RCC 7860 (cell line): Measurements from ENCODE around the gene TICAM1.
"Not testable (repeated sequence)": the region's sequence is repeated elsewhere in the genome, so short reads cannot be mapped to it uniquely, and the experiment has no call there.

Source experiments
- DNase-seq: peaks from one replicate; pipeline ENCODE4 v3.0.0-alpha.2; 2015; ENCODE audit warnings: low spot score
- FAIRE-seq: peaks from 2 replicates; lab custom pipeline; 2012; peaks lifted over from hg19 to GRCh38; lab: Jason Lieb, UNC

The TICAM1 gene

DNA sequence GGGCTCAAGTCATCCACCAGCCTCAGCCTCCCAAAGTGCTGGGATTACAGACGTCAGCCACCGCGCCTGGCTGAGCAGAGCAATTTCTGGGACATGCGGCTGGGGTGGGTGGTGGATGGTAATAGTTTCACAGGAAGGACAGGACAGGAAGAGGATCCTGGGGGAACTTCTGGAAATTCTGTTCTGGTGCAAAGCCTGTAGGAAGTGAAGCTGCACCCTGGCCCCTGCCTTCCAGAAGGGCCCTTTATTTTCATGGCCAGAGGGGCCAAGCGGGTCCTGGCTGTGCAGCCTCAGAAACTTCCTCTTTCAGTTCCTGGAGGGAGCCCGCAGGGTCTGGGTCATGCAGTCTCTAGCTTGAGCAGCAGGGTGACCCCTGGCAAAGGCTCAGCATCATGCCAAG, 24.3 kb downstream of the TICAM1 start:
- DNase-seq = peak; percentile 31
- no peak for FAIRE-seq

GRCh38 chr19:4806384-4806783, 25.1 kb downstream of the TICAM1 start:
- no peak for FAIRE-seq
- DNase-seq = no peak

DNA sequence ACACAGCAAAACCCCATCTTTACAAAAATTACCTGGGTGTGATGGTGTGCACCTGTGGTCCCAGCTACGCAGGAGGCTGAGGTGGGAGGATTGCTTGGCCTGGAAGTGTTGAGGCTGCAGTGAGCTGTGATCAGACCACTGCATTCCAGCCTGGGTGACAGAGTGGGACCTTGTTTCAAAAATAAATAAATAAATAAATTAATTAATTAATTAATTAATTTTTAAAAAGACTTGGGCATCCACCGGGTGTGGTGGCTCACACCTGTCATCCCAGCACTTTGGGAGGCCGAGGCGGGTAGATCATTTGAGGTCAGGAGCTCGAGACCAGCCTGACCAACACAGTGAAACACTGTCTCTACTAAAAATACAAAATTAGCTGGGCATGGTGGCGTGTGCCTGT, 26.4 kb downstream of the TICAM1 start:
- not testable (repeated sequence) for DNase-seq, FAIRE-seq

GRCh38 chr19:4803736-4804695, 27.5 kb downstream of the TICAM1 start:
- FAIRE-seq = no peak
- DNase-seq = peak; percentile 20

GRCh38 chr19:4802711-4803110, 28.8 kb downstream of the TICAM1 start:
- DNase-seq (no peak), FAIRE-seq (no peak)

GRCh38 chr19:4801085-4801619, 30.4 kb downstream of the TICAM1 start:
- FAIRE-seq (no peak), DNase-seq (no peak)

DNA sequence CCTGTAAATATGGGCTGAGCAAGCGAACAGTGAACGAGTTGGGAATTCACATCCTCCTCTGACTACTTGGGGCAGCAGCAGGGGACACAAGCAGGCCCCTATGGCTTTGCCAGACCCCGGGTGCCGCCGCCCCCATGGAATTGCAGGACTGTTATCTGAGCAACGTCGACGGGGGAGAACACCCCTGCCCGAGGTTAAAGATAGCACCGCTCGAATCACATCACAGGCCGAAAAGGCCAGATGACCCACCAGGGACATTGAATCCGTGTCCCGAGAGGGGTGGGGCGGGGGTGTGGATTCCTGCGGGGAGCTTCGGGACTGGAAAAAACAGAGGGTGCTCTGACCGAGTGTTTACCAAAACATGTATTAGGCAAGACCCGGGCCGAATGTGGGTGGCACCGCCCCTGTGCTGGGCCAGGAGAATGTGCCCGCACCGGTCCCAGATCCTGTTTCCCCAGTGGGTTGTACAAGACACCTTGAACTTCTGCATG, 30.9 kb downstream of the TICAM1 start:
- FAIRE-seq = no peak
- no peak for DNase-seq

GRCh38 chr19:4795400-4795799, 36.1 kb downstream of the TICAM1 start:
- no peak for FAIRE-seq
- no peak for DNase-seq

- DNase-seq (no peak), FAIRE-seq (no peak)
Observed at GRCh38 chr19:4794971-4795370, 36.5 kb downstream of the TICAM1 start.

- not testable (repeated sequence) for DNase-seq, FAIRE-seq
Observed at GRCh38 chr19:4793278-4793677, 38.2 kb downstream of the TICAM1 start.

- not testable (repeated sequence) for DNase-seq, FAIRE-seq
Observed at GRCh38 chr19:4792866-4793195, 38.7 kb downstream of the TICAM1 start.

DNA sequence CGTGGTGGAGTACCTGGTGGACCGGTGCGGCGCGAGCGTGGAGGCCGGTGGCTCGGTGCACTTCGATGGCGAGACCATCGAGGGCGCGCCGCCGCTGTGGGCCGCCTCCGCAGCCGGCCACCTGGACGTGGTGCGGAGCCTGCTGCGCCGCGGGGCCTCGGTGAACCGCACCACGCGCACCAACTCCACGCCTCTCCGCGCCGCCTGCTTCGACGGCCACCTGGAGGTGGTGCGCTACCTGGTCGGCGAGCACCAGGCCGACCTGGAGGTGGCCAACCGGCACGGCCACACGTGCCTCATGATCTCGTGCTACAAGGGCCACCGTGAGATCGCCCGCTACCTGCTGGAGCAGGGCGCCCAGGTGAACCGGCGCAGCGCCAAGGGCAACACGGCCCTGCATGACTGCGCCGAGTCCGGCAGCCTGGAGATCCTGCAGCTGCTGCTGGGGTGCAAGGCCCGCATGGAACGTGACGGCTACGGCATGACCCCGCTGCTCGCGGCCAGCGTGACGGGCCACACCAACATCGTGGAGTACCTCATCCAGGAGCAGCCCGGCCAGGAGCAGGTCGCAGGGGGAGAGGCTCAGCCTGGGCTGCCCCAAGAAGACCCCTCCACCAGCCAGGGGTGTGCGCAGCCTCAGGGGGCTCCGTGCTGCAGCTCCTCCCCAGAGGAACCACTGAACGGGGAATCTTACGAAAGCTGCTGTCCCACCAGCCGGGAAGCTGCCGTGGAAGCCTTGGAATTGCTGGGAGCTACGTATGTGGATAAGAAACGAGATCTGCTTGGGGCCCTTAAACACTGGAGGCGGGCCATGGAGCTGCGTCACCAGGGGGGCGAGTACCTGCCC, 39.3 kb downstream of the TICAM1 start:
- not testable (repeated sequence) for FAIRE-seq, DNase-seq

- peak; percentile 96 for FAIRE-seq
Observed at GRCh38 chr19:4791183-4792018, 40.1 kb downstream of the TICAM1 start, which contains the start of gene FEM1A. TSS of gene FEM1A (plus strand) at chr19:4791734. CDS start at chr19:4791855, 121 bp downstream.

DNA sequence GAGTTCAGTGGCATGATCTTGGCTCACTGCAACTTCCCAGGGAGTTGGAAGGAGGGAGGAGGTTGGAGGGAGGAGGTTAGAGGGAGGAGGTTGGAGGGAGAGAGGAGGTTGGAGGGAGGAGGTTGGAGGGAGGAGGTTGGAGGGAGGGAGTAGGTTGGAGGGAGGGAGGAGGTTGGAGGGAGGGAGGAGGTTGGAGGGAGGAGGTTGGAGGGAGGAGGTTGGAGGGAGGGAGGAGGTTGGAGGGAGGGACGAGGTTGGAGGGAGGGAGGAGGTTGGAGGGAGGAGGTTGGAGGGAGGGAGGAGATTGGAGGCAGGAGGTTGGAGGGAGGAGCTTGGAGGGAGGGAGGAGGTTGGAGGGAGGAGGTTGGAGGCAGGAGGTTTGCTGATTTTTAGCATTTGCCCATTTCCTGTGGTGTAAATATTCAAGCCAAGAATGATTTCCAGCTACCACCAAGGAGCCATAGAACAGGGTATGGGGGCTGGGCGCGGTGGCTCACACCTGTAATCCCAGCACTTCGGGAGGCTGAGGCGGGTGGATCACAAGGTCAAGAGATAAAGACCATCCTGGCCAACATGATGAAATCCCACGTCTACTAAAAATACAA, 45.0 kb downstream of the TICAM1 start:
- not testable (repeated sequence) for DNase-seq, FAIRE-seq

More at GRCh38 chr19:4791183-4792018, 40.1 kb downstream of the TICAM1 start, which contains the start of gene FEM1A:
- peak; percentile 100 for DNase-seq

DNA sequence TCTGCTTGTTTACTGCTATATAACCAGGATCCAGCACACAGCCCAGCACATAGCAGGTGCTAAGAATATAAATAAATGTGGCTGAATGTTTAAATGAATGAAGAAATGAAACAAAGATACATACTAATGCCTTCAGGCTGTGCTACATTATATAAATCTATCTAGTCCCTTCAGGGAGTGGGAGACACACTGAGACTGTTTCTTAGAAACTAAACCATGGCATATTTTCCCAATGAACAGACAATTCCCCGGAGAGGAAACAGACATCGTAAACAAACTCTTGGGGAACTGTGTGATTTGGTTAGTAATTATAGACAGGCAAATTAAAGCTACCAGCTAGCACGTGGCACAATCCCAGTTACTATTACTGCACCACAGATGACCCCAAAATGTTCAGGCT, 49.7 kb downstream of the TICAM1 start:
- DNase-seq (no peak), FAIRE-seq (no peak)

- FAIRE-seq (no peak), DNase-seq (no peak)
Observed at GRCh38 chr19:4780860-4781259, 50.7 kb downstream of the TICAM1 start.

GRCh38 chr19:4778124-4778523, 53.4 kb downstream of the TICAM1 start:
- not testable (repeated sequence) for FAIRE-seq, DNase-seq

DNA sequence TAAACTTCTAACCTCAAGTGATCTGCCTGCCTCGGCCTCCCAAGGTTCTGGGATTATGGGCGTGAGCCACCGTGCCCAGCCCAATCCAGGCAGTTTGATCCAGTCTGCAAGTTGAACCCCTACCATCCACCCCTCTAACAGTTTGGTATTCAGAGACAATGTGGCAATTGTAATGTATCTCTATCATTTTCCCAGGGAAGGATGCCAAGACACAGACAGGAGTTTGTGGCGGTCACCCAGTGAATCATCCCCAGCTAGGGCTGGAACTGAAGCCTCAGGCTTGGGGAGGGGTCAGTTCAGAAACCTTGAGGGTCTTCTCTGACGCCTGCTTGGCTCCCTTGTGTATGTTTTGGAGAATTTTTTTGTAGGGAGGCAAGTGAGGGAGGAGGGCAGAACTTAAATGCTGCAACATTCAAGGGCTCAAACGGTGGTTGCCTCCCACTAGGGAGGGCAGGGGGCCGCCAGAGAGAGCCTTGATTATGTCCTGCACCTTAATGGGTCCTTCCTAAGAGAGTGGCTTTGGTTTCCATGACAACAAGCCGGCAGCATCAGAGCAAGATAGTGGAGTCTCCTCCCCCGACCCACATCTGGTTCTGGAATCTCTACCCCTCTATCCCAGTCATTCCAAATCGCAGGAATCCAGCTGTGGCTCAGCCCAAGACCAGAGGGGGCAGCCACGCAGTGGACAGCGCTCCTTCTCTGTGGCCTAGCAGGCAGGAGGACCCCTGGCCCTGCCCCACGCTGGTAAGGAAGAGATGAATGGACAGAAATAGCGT, 54.9 kb downstream of the TICAM1 start:
- FAIRE-seq (no peak), DNase-seq (no peak)

DNA sequence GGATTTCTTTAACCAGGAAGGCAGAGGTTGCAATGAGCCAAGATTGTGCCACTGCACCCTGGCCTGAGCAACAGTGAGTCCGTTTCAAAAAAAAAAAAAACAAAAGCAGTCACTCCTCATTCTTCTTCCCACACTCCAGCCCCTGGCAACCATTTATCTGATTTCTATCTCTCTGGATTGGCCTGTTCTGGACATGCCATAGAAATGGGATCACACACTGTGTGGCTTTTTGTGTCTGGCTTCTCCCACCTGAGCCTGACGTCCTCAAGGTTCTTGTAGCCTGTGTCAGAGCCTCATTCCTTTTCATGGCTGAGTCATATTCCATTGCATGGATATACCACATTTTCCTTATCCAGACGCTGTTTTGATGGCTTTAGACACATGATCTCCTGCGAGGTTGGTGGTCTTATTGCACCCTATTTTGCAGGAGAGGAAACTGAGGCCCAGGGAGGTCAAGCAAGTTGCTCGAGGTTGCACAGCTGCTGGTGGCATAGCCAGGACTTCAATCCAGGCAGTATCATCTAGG, 55.8 kb downstream of the TICAM1 start:
- no peak for DNase-seq
- no peak for FAIRE-seq
